B cell (primary cell): ENCODE measurements around the gene TSKU. TPM values are rescaled to one million over a fixed set of nuclear protein-coding genes. Genes with fewer than 3 reads are reported as not detected.
"Not testable (repeated sequence)": the region's sequence is repeated elsewhere in the genome, so short reads cannot be mapped to it uniquely, and the experiment has no call there.

ENCODE experiments used
- ATAC-seq: fragments of 200-7000 bp; cut with Tn5 transposase; one replicate; pipeline ENCODE4 v1.10.0; 2021; ENCODE audit warnings: low read depth, mild to moderate bottlenecking, moderate number of reproducible peaks, moderate library complexity
- CTCF ChIA-PET: fragments of 350-600 bp; sonication (Branson Sonifier 250); formaldehyde crosslinking; loops from one replicate; lab custom pipeline; 2021; ENCODE audit warnings: antibody characterized with exemption, inconsistent platforms; lab: Charles Lee
- POLR2A ChIA-PET: fragments of 350-600 bp; sonication (Branson Sonifier 250); formaldehyde crosslinking; loops from one replicate; lab custom pipeline; 2021; ENCODE audit warnings: antibody characterized with exemption; lab: Charles Lee
- DNase-seq: peaks from one replicate; pipeline ENCODE4 v3.0.0; 2013
- H2AFZ ChIP-seq: 2 replicates; pipeline ENCODE4 v1.6.1; 2012; ENCODE audit warnings: mild to moderate bottlenecking, low read depth, low read length; ENCODE audit not compliant: insufficient read depth, poor library complexity, severe bottlenecking
- H3K27ac ChIP-seq, 2 donors: 1 replicate in 1 of 2; 2 replicates in 1 of 2; pipeline ENCODE4 v1.5.1; 2012 to 2013; ENCODE audit warnings: low read length in 2 of 2, mild to moderate bottlenecking in 2 of 2, moderate library complexity in 1 of 2
- H3K27me3 ChIP-seq, 4 experiments: fragments of 200-600 bp in 1 of 4; sonication (generic) in 1 of 4; replicated peaks in 1 of 4; 1 replicate in 2 of 4; 2 replicates in 2 of 4; pipeline versions ENCODE4 v1.6.1 to v1.7.0; 2013 to 2016; ENCODE audit warnings: low read length in 3 of 4, mild to moderate bottlenecking in 2 of 4, mixed read lengths in 1 of 4, moderate library complexity in 1 of 4; ENCODE audit not compliant: insufficient read depth in 4 of 4, control insufficient read depth in 3 of 4; ENCODE audit errors: control extremely low read depth in 1 of 4
- H3K36me3 ChIP-seq, 2 experiments: replicated peaks in 1 of 2; 1 replicate in 1 of 2; 2 replicates in 1 of 2; pipeline versions ENCODE4 v1.6.1 to v1.7.1; 2013; ENCODE audit warnings: low read length in 1 of 2; ENCODE audit not compliant: insufficient read depth in 2 of 2, control insufficient read depth in 1 of 2; ENCODE audit errors: control extremely low read depth in 1 of 2, extremely low read depth in 1 of 2
- H3K4me1 ChIP-seq, 2 donors: fragments of 200-600 bp in 1 of 2; sonication (generic) in 1 of 2; 1 replicate in 1 of 2; 2 replicates in 1 of 2; pipeline versions ENCODE4 v1.5.1 to v1.6.1; 2013 to 2017; ENCODE audit warnings: low read length in 2 of 2; ENCODE audit not compliant: control insufficient read depth in 2 of 2, insufficient read depth in 2 of 2
- H3K4me2 ChIP-seq: replicated peaks from 2 replicates; pipeline ENCODE3; 2012; ENCODE audit warnings: mild to moderate bottlenecking, low read depth, low read length; ENCODE audit not compliant: poor library complexity, severe bottlenecking
- H3K4me3 ChIP-seq, 5 experiments: fragments of 200-600 bp in 1 of 5; sonication (generic) in 1 of 5; 1 replicate in 3 of 5; 2 replicates in 2 of 5; pipeline versions ENCODE4 v1.5.1 to v1.7.0; 2011 to 2016; ENCODE audit warnings: low read length in 4 of 5, mild to moderate bottlenecking in 4 of 5, low read depth in 2 of 5, control low read depth in 1 of 5, moderate library complexity in 1 of 5; ENCODE audit not compliant: insufficient read depth in 1 of 5; ENCODE audit errors: control extremely low read depth in 1 of 5, extremely low read depth in 1 of 5
- H3K79me2 ChIP-seq: fragments of 200-600 bp; sonication (generic); one replicate; pipeline ENCODE4 v1.6.0; 2016; ENCODE audit warnings: low read length; ENCODE audit not compliant: control insufficient read depth, insufficient read depth
- H3K9ac ChIP-seq: fragments of 200-600 bp; sonication (generic); 2 replicates; pipeline ENCODE4 v1.6.1; 2017; ENCODE audit warnings: mild to moderate bottlenecking, low read length, moderate library complexity
- H3K9me3 ChIP-seq, 3 donors: one replicate each; pipeline versions ENCODE4 v1.6.1 to v1.7.1; 2013; ENCODE audit warnings: low read length in 2 of 3; ENCODE audit not compliant: control insufficient read depth in 2 of 3, insufficient read depth in 1 of 3; ENCODE audit errors: control extremely low read depth in 1 of 3
- H4K20me1 ChIP-seq: 2 replicates; pipeline ENCODE4 v1.6.0; 2012; ENCODE audit warnings: mild to moderate bottlenecking, low read length; ENCODE audit not compliant: insufficient read depth, control insufficient read depth, poor library complexity, severe bottlenecking
- H3K27ac Mint-ChIP-seq: one replicate; pipeline ENCODE4 v1.8.0; 2021; ENCODE audit warnings: mixed read lengths
- H3K27me3 Mint-ChIP-seq: one replicate; pipeline ENCODE4 v1.8.0; 2021; ENCODE audit warnings: mixed read lengths
- H3K4me1 Mint-ChIP-seq: one replicate; pipeline ENCODE4 v1.8.0; 2021; ENCODE audit warnings: mixed read lengths
- H3K4me3 Mint-ChIP-seq: one replicate; pipeline ENCODE4 v1.8.0; 2021; ENCODE audit warnings: mixed read lengths
- H3K9me3 Mint-ChIP-seq: one replicate; pipeline ENCODE4 v1.8.0; 2022; ENCODE audit warnings: mixed read lengths; ENCODE audit not compliant: insufficient read depth
- CTCF ChIP-seq: fragments of 200-600 bp; IDR thresholded peaks from one replicate; pipeline ENCODE4 v1.8.0; 2022; ENCODE audit warnings: antibody characterized with exemption, mild to moderate bottlenecking
- EZH2 ChIP-seq: IDR thresholded peaks from 2 replicates; pipeline ENCODE4 v1.6.1; 2012; ENCODE audit warnings: borderline replicate concordance, low read depth, mild to moderate bottlenecking, moderate library complexity, low read length; ENCODE audit not compliant: insufficient read depth, poor library complexity, severe bottlenecking
- WGBS: methylation state at CpG from one replicate; pipeline ENCODE4 v1.1.5; 2013; ENCODE audit warnings: missing lambda C conversion rate; ENCODE audit not compliant: insufficient coverage; 5-methylcytosine and 5-hydroxymethylcytosine counted together
- intact Hi-C: fragments of 100-400 bp; cut with micrococcal nuclease; formaldehyde crosslinking; loops from one replicate; pipeline ENCODE4 v1.10.0; 2022
- polyA minus RNA-seq: library from RNA; depleted of rRNA, polyadenylated mRNA; stranded (reverse); fragments of >200 nt; gene quantifications from 2 replicates; pipeline ENCODE4 v1.2.3, GENCODE V29; 2012
- polyA plus RNA-seq: library from polyadenylated mRNA; depleted of rRNA; stranded (reverse); fragments of >200 nt; gene quantifications from 2 replicates; pipeline ENCODE4 v1.2.3, GENCODE V29; 2012
- total RNA-seq, 2 donors: library from RNA; stranded (reverse); fragments of 120-200 nt in 1 of 2; gene quantifications; 1 replicate in 1 of 2; 2 replicates in 1 of 2; pipeline versions ENCODE4 v1.2.3 to v1.2.4, GENCODE V29; 2013 to 2022

TSKU gene
- total RNA-seq (not detected in 2 replicates), polyA plus RNA-seq (not detected in 2 replicates), polyA minus RNA-seq (0.14 and 0.34 TPM in 2 replicates)
- 0.26 TPM for total RNA-seq (2013)

- H3K4me2 ChIP-seq, result peak within 1 kb of the TSS; percentile 82
- H3K27me3 ChIP-seq, result peaks cover 0 to 54% (median 27%) of the 10 kb centered on the region in 4 experiments
- Mint-ChIP-seq H3K27me3 (peaks cover 56% of the 10 kb centered on the region), H3K27ac (no peak within 1 kb of the TSS), H3K9me3 (no peaks in the 10 kb centered on the region), H3K4me1 (peaks cover 7% of the 10 kb centered on the region), H3K4me3 (peak within 1 kb of the TSS; percentile 83)
- H3K4me3 ChIP-seq, result peak within 1 kb of the TSS; percentile 12 to 42 (median 37)
- peak within 1 kb of the TSS; percentile 52 for H3K9ac ChIP-seq
- peak; percentile 14 for DNase-seq
- WGBS, result under 1% methylated on average over 75 of the region's 76 CpGs
- H3K79me2 ChIP-seq, result no peaks in the 10 kb centered on the region
- ChIA-PET CTCF (no interaction called here), POLR2A (no interaction called here)
- H3K36me3 ChIP-seq, result no peaks in the 10 kb centered on the region
- TF ChIP-seq CTCF, result no peak
- no peak for TF ChIP-seq EZH2
- peaks cover 16 to 17% of the 10 kb centered on the region in 2 donors for H3K4me1 ChIP-seq
- H3K27ac ChIP-seq, result no peak within 1 kb of the TSS
- peak within 1 kb of the TSS; percentile 16 for H2AFZ ChIP-seq
- intact Hi-C loops, result no loop called here
- peaks cover 0 to 6% (median 0%) of the 10 kb centered on the region in 3 donors for H3K9me3 ChIP-seq
- no peak for ATAC-seq
- no peaks in the 10 kb centered on the region for H4K20me1 ChIP-seq
Measured at GRCh38 chr11:76783294-76783895, at the start of gene TSKU. Gene TSKU, plus strand, starts transcription at chr11:76783356. Its CDS starts 12,261 bp downstream, at chr11:76795617.

GRCh38 chr11:76733906-76734305 lies 49.2 kb upstream of the TSKU start:
- H3K36me3 ChIP-seq, H3K27me3 ChIP-seq, H3K27ac ChIP-seq, H3K4me3 Mint-ChIP-seq, H3K27ac Mint-ChIP-seq, H3K4me2 ChIP-seq, H3K4me1 Mint-ChIP-seq, H2AFZ ChIP-seq, H3K9me3 ChIP-seq, POLR2A ChIA-PET, H3K79me2 ChIP-seq, H3K4me1 ChIP-seq, H3K9me3 Mint-ChIP-seq, H3K9ac ChIP-seq, H4K20me1 ChIP-seq, H3K4me3 ChIP-seq: not testable (repeated sequence)
- H3K27me3 Mint-ChIP-seq, result peaks cover 23% of the 10 kb centered on the region
- WGBS, result 0% methylated on average over 1 of the region's 3 CpGs
- DNase-seq (peak; percentile 65), ATAC-seq (peak; percentile 61)
- CTCF ChIA-PET, result interaction anchor here (0.7 to 5.0 kb wide), 13 partner anchors 9 to 885 kb away, joined by 3 to 43 read pairs (median 3); no protein-coding TSS in a partner anchor
- intact Hi-C loops, result loop anchor here (10.0 kb wide), 1 partner anchor 181 kb away; no protein-coding TSS in a partner anchor
- TF ChIP-seq CTCF, result peak; percentile 64
